NCI-H2107 (cell line): Measurements from ENCODE around the gene ZNF407.

Source experiments
- DNase-seq: peaks from one replicate; lab custom pipeline; 2025; lab: John Stamatoyannopoulos, UW

The ZNF407 gene

GRCh38 chr18:74626049-74626874, 28.6 kb downstream of the ZNF407 start:
- no peak for DNase-seq

DNA sequence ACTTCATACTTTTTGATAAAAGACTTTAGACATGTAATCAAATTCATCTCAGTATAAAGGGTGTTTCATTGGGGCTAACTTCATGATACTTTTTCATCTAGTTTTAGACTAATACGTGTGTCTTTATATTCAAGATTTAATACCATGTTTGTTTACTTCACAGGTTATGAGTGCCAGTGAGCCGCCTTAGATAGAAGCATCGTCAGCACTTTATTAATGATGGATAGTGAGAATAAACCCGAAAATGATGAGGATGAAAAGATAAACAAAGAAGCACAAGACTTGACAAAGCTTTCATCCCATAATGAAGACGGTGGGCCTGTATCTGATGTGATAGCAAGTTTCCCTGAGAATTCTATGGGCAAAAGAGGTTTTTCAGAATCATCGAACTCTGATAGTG, 33.1 kb downstream of the ZNF407 start:
- no peak for DNase-seq

DNA sequence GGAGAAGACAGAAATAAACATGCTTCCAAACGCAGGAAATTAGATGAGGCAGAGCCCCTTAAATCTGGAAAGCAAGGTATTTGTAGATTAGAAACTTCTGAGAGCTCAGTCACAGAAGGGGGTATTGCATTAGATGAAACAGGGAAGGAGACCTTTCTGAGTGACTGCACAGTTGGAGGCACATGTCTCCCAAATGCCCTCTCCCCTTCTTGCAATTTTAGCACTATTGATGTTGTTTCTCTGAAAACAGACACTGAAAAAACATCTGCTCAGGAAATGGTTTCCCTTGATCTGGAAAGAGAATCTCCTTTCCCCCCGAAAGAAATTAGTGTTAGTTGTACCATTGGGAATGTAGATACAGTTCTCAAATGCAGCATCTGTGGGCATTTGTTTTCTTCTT, 33.5 kb downstream of the ZNF407 start:
- DNase-seq, result no peak

GRCh38 chr18:74631623-74632350, 34.1 kb downstream of the ZNF407 start:
- DNase-seq, result no peak

DNA sequence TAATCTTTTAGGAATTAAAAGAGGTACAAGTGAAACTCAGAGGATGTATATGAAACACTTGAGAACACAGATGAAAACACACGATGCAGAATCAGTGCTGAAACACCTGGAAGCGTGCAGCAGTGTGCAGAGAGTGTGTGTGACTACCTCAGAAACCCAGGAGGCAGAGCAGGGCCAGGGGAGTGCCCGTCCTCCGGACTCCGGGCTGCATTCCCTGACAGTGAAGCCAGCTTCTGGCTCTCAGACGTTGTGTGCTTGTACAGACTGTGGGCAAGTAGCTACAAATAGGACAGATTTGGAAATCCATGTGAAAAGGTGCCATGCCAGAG, 34.6 kb downstream of the ZNF407 start:
- DNase-seq, result no peak

- DNase-seq, result no peak
Measured at GRCh38 chr18:74632856-74633255, 35.2 kb downstream of the ZNF407 start.

- DNase-seq, result no peak
Measured at GRCh38 chr18:74633652-74634352, 36.1 kb downstream of the ZNF407 start.

- DNase-seq, result peak; percentile 46
Measured at GRCh38 chr18:74635224-74635975, 37.7 kb downstream of the ZNF407 start.

DNA sequence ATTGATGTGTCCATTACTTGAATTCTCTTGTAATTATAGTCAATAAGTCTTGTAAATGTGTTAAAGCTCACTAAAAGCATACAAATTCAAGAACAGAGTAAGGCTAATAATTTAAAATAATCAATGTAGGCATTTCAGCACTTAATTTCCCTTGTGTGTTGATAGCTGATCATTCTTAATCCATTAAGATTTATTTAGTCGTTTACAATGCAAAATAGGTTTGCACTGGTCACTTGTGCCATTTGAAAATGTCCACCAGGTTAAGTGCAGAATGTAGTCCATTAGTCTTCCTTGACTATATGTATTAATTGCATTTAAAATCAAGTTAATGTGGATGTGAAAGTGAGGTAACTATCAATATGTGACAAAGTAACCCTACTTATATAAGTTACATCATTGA, 39.4 kb downstream of the ZNF407 start:
- no peak for DNase-seq

GRCh38 chr18:74638210-74638609, 40.5 kb downstream of the ZNF407 start:
- no peak for DNase-seq

DNA sequence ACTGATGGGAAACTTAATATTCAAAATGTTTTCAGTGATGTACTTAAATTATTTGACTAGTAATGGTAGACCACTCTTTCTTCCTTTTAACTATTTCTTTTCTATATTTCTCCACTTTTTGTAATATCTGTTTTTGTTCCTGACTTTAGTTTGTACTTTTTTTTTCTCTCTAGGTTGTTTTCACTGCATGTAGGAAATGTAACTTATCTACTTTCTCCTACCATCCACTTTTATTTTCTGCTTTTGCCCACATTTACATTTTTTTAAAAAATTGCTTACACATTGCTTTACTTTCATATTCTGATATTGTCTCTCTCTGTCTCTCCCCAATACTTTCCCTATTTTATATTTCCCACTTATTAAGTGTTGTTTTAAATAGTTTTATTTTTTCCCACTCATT, 47.0 kb downstream of the ZNF407 start:
- DNase-seq, result no peak

GRCh38 chr18:74645679-74646078, 48.0 kb downstream of the ZNF407 start:
- no peak for DNase-seq

- no peak for DNase-seq
Measured at GRCh38 chr18:74651327-74652128, 53.9 kb downstream of the ZNF407 start.

DNA sequence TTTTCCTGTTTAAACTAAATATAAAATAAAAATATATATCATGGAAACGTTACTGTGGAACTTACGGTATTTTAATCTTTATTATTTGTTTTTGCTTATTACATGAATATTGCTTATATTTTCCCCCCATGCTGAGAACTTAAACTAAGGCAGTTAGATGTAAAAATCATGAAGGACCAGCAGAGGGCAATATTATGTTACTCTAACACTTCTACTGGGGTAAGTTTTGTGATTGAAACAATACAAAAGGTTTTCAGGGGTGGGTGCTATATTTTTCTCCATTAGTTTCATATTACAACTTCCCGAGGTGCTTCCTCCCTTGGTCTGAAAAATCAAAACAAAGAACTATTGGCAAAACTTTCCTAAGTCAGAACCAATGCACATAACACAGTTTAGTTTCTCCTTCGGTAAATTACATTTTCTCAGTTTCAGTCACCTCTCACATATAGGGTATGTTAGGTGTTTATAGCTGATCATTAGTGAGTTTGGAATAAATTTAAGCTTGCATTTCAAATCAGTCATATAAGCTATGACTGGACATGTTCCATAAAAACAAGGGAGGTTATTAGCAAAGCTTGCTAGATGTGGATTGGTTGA, 54.8 kb downstream of the ZNF407 start:
- DNase-seq, result peak; percentile 44

DNA sequence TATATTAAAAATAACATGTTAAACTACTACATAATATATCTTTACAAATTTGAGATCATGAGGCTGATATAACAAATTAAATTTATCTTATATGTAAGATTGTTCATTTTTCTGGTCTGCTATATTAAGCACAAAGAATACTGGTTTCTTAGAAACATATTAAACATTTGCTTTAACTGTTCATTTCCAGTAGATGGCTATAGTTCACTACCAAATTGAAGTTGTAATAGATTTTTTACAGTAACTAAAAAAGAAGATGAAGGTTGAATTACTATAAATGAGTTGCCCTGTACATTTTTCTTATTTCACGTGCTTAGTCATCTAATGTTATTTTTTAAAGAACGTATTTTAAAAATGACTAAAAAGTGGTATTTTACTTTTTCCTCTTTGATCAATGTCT, 57.0 kb downstream of the ZNF407 start:
- no peak for DNase-seq

GRCh38 chr18:74661008-74661407, 63.3 kb downstream of the ZNF407 start:
- DNase-seq, result no peak

- DNase-seq, result no peak
Measured at GRCh38 chr18:74661691-74662090, 64.0 kb downstream of the ZNF407 start.

DNA sequence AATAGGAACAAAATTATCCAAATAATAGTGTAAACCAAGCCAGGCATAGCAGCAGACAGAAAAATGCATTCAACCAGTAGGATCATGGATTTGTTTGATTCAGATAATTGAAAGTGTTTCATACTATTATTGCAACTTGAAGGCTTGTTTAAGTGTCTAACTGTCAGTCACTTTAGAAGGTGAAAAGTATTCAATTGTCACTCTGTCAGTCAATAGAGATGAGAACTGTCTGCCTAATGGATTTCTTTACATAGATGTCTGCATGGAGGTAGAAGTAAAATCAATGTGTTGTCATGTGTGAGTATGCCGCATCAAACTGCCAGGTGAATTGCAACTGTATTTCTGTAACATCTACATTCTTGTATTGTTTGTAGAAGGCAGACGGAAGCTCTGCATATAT, 65.0 kb downstream of the ZNF407 start:
- no peak for DNase-seq

DNA sequence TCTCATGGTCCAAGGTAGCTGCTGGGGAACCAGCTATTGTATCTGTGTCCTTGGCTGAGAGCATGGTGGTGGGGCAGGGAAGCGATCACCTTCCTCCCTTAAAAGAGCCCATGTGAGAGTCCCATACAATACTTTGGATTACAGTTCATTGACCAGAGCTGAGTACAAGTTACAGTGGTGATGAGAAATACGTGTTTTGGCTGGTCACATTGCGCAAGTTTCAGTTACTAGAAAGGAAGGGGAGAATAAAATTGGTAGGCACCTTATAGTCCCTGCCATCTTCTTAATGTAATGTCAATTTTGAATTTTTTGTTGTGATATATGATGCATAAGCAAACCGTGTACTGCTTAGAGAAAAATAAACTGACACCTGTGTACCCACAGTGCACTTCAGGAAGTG, 67.7 kb downstream of the ZNF407 start:
- no peak for DNase-seq

DNA sequence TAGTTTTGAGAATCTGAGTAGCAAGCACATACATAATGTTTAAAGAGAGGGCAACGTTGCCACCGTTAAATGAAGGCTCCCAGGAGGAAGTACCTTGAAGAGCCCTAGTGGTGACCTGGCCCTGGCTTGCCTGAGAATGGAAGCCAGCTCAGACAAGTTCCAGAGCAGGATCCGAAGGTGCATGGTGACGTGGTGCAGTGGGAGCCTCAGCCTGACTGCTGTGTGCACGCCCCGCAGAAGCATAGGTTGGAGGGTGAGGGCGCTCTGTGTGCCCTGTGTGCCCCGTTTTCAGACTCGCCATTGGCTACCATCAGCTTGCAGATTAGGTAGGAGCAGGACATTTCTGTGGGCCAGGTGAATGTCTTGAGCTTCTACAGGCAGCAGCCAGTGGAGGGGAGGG, 68.2 kb downstream of the ZNF407 start:
- no peak for DNase-seq
